WTC11 (cell line): Measurements from ENCODE around the gene SPRY2. TPM values are rescaled to one million over a fixed set of nuclear protein-coding genes. Genes with fewer than 3 reads are reported as not detected.

ENCODE experiments used
- ATAC-seq: fragments of 200-7000 bp; cut with Tn5 transposase; 2 replicates; pipeline ENCODE4 v1.10.0; 2021; ENCODE audit warnings: mild to moderate bottlenecking, moderate library complexity
- CTCF ChIA-PET: fragments of 300-600 bp; sonication (Branson Sonifier 250); formaldehyde crosslinking; loops from one replicate; lab custom pipeline; 2021; ENCODE audit warnings: antibody characterized with exemption; lab: Charles Lee
- POLR2A ChIA-PET: fragments of 350-600 bp; sonication (Branson Sonifier 250); formaldehyde crosslinking; loops from one replicate; lab custom pipeline; 2021; ENCODE audit warnings: antibody characterized with exemption; lab: Charles Lee
- DNase-seq: peaks from one replicate; pipeline ENCODE4 v3.0.0; 2021; ENCODE audit warnings: low spot score
- H3K27ac Mint-ChIP-seq: 2 replicates; pipeline ENCODE4 v1.8.0; 2021; ENCODE audit warnings: mixed read lengths
- H3K27me3 Mint-ChIP-seq: 2 replicates; pipeline ENCODE4 v1.8.0; 2021; ENCODE audit warnings: low read depth, mild to moderate bottlenecking, moderate library complexity, mixed read lengths
- H3K36me3 Mint-ChIP-seq: 2 replicates; pipeline ENCODE4 v1.8.0; 2021; ENCODE audit warnings: mixed read lengths
- H3K4me1 Mint-ChIP-seq: 2 replicates; pipeline ENCODE4 v1.8.0; 2022; ENCODE audit warnings: mixed read lengths
- H3K4me3 Mint-ChIP-seq: 2 replicates; pipeline ENCODE4 v1.8.0; 2021; ENCODE audit warnings: mild to moderate bottlenecking, moderate library complexity, mixed read lengths
- H3K9me3 Mint-ChIP-seq: 2 replicates; pipeline ENCODE4 v1.8.0; 2021; ENCODE audit warnings: mixed read lengths
- ATF2 ChIP-seq: sonication (generic); formaldehyde crosslinking; IDR thresholded peaks from 2 replicates; pipeline ENCODE4 v1.8.1; 2022; ENCODE audit warnings: low read depth, missing genetic modification reagents, borderline replicate concordance
- CREB1 ChIP-seq: sonication (generic); formaldehyde crosslinking; IDR thresholded peaks from 2 replicates; pipeline ENCODE4 v1.8.0; 2023; ENCODE audit warnings: mild to moderate bottlenecking, missing genetic modification reagents
- IRF2 ChIP-seq: sonication (generic); formaldehyde crosslinking; IDR thresholded peaks from 2 replicates; pipeline ENCODE4 v1.8.0; 2022; ENCODE audit warnings: low read depth, missing genetic modification reagents, borderline replicate concordance
- TEAD1 ChIP-seq: sonication (generic); formaldehyde crosslinking; IDR thresholded peaks from 2 replicates; pipeline ENCODE4 v1.8.0; 2022; ENCODE audit warnings: mild to moderate bottlenecking, missing genetic modification reagents
- USF1 ChIP-seq: sonication (generic); formaldehyde crosslinking; IDR thresholded peaks from 2 replicates; pipeline ENCODE4 v1.8.0; 2022; ENCODE audit warnings: mild to moderate bottlenecking, missing genetic modification reagents
- ZNF232 ChIP-seq: sonication (generic); formaldehyde crosslinking; IDR thresholded peaks from 2 replicates; pipeline ENCODE4 v1.8.0; 2022; ENCODE audit warnings: mild to moderate bottlenecking, missing genetic modification reagents
- ZNF263 ChIP-seq: sonication (generic); formaldehyde crosslinking; IDR thresholded peaks from 2 replicates; pipeline ENCODE4 v1.8.1; 2022; ENCODE audit warnings: low read depth, mild to moderate bottlenecking, moderate library complexity, missing genetic modification reagents
- total RNA-seq: library from RNA; stranded (reverse); gene quantifications from 3 replicates; pipeline ENCODE4 v1.2.3, GENCODE V29; 2021
- TF ChIP-seq, protein P1 (sequence below): sonication (generic); formaldehyde crosslinking; IDR thresholded peaks from 2 replicates; pipeline ENCODE4 v1.8.1; 2023; ENCODE audit warnings: mild to moderate bottlenecking, missing genetic modification reagents
- TF ChIP-seq, protein P2 (sequence below): sonication (generic); formaldehyde crosslinking; IDR thresholded peaks from 2 replicates; pipeline ENCODE4 v1.8.1; 2023; ENCODE audit warnings: mild to moderate bottlenecking, missing genetic modification reagents, borderline replicate concordance
- TF ChIP-seq, protein P3 (sequence below): sonication (generic); formaldehyde crosslinking; IDR thresholded peaks from 2 replicates; pipeline ENCODE4 v1.8.1; 2022; ENCODE audit warnings: missing genetic modification reagents, borderline replicate concordance
- TF ChIP-seq, protein P4 (sequence below): sonication (generic); formaldehyde crosslinking; IDR thresholded peaks from 2 replicates; pipeline ENCODE4 v1.8.1; 2023; ENCODE audit warnings: mild to moderate bottlenecking, moderate library complexity, missing genetic modification reagents

SPRY2 gene
- total RNA-seq, 1 experiment from 2014 or later = 63.2 TPM

- no peak overlapping the region for H3K27ac Mint-ChIP-seq
- H3K4me3 Mint-ChIP-seq = no peak overlapping the region
- H3K9me3 Mint-ChIP-seq = peaks cover 13% of the 10 kb centered on the region
- peaks cover 4% of the 10 kb centered on the region for H3K27me3 Mint-ChIP-seq
- DNase-seq (no peak), ATAC-seq (no peak)
- H3K4me1 Mint-ChIP-seq = peaks cover 25% of the 10 kb centered on the region
- peaks cover 3% of the 10 kb centered on the region for H3K36me3 Mint-ChIP-seq
- TF ChIP-seq, protein P1, sequence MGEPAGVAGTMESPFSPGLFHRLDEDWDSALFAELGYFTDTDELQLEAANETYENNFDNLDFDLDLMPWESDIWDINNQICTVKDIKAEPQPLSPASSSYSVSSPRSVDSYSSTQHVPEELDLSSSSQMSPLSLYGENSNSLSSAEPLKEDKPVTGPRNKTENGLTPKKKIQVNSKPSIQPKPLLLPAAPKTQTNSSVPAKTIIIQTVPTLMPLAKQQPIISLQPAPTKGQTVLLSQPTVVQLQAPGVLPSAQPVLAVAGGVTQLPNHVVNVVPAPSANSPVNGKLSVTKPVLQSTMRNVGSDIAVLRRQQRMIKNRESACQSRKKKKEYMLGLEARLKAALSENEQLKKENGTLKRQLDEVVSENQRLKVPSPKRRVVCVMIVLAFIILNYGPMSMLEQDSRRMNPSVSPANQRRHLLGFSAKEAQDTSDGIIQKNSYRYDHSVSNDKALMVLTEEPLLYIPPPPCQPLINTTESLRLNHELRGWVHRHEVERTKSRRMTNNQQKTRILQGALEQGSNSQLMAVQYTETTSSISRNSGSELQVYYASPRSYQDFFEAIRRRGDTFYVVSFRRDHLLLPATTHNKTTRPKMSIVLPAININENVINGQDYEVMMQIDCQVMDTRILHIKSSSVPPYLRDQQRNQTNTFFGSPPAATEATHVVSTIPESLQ = no peak
- POLR2A ChIA-PET = no interaction called here
- CTCF ChIA-PET = interaction anchor here (0.6 kb wide), 1 partner anchor 24 kb away, joined by 3 read pairs; no protein-coding TSS in a partner anchor
Observed at GRCh38 chr13:80348750-80349149, 7.8 kb upstream of the SPRY2 start.

GRCh38 chr13:80348314-80348713 lies 7.4 kb upstream of the SPRY2 start:
- Mint-ChIP-seq H3K27me3 (peaks cover 7% of the 10 kb centered on the region), H3K4me3 (no peak overlapping the region), H3K4me1 (peaks cover 29% of the 10 kb centered on the region), H3K36me3 (peaks cover 3% of the 10 kb centered on the region), H3K9me3 (peaks cover 13% of the 10 kb centered on the region), H3K27ac (no peak overlapping the region)
- ChIA-PET CTCF (no interaction called here), POLR2A (no interaction called here)
- no peak for ATAC-seq
- TF ChIP-seq, protein P2, sequence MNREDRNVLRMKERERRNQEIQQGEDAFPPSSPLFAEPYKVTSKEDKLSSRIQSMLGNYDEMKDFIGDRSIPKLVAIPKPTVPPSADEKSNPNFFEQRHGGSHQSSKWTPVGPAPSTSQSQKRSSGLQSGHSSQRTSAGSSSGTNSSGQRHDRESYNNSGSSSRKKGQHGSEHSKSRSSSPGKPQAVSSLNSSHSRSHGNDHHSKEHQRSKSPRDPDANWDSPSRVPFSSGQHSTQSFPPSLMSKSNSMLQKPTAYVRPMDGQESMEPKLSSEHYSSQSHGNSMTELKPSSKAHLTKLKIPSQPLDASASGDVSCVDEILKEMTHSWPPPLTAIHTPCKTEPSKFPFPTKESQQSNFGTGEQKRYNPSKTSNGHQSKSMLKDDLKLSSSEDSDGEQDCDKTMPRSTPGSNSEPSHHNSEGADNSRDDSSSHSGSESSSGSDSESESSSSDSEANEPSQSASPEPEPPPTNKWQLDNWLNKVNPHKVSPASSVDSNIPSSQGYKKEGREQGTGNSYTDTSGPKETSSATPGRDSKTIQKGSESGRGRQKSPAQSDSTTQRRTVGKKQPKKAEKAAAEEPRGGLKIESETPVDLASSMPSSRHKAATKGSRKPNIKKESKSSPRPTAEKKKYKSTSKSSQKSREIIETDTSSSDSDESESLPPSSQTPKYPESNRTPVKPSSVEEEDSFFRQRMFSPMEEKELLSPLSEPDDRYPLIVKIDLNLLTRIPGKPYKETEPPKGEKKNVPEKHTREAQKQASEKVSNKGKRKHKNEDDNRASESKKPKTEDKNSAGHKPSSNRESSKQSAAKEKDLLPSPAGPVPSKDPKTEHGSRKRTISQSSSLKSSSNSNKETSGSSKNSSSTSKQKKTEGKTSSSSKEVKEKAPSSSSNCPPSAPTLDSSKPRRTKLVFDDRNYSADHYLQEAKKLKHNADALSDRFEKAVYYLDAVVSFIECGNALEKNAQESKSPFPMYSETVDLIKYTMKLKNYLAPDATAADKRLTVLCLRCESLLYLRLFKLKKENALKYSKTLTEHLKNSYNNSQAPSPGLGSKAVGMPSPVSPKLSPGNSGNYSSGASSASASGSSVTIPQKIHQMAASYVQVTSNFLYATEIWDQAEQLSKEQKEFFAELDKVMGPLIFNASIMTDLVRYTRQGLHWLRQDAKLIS (CRISPR knock-in tag) = no peak
- TF ChIP-seq ZNF263 (no peak), ATF2 (CRISPR knock-in tag) (no peak), TEAD1 (CRISPR knock-in tag) (no peak), CREB1 (CRISPR knock-in tag) (no peak), USF1 (no peak), ZNF232 (CRISPR knock-in tag) (no peak), IRF2 (no peak)
- TF ChIP-seq, protein P3, sequence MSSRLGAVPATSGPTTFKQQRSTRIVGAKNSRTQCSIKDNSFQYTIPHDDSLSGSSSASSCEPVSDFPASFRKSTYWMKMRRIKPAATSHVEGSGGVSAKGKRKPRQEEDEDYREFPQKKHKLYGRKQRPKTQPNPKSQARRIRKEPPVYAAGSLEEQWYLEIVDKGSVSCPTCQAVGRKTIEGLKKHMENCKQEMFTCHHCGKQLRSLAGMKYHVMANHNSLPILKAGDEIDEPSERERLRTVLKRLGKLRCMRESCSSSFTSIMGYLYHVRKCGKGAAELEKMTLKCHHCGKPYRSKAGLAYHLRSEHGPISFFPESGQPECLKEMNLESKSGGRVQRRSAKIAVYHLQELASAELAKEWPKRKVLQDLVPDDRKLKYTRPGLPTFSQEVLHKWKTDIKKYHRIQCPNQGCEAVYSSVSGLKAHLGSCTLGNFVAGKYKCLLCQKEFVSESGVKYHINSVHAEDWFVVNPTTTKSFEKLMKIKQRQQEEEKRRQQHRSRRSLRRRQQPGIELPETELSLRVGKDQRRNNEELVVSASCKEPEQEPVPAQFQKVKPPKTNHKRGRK (CRISPR knock-in tag) = no peak
- TF ChIP-seq, protein P4, sequence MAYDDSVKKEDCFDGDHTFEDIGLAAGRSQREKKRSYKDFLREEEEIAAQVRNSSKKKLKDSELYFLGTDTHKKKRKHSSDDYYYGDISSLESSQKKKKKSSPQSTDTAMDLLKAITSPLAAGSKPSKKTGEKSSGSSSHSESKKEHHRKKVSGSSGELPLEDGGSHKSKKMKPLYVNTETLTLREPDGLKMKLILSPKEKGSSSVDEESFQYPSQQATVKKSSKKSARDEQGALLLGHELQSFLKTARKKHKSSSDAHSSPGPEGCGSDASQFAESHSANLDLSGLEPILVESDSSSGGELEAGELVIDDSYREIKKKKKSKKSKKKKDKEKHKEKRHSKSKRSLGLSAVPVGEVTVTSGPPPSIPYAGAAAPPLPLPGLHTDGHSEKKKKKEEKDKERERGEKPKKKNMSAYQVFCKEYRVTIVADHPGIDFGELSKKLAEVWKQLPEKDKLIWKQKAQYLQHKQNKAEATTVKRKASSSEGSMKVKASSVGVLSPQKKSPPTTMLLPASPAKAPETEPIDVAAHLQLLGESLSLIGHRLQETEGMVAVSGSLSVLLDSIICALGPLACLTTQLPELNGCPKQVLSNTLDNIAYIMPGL = no peak
- no peak for DNase-seq
